SK-N-SH (cell line): ENCODE results near the gene VANGL2. TPM values are rescaled to one million over a fixed set of nuclear protein-coding genes. Genes with fewer than 3 reads are reported as not detected.

ENCODE experiments used
- CTCF ChIA-PET: fragments of 300-600, 350-600 bp; formaldehyde crosslinking; extraction: SDS; loops from one replicate; lab custom pipeline; 2021; lab: Yijun Ruan, JAX
- POLR2A ChIA-PET: fragments of 350-600 bp; sonication (Branson Sonifier 250); formaldehyde crosslinking; extraction: SDS; loops from one replicate; lab custom pipeline; 2020; ENCODE audit warnings: antibody characterized with exemption, inconsistent platforms; lab: Yijun Ruan, JAX
- DNase-seq: peaks from one replicate; pipeline ENCODE4 v3.0.0; 2012
- H2AFZ ChIP-seq: fragments of 200-600 bp; sonication (generic); 2 replicates; pipeline ENCODE4 v1.8.1; 2016; ENCODE audit warnings: antibody characterized with exemption, mild to moderate bottlenecking, low read depth
- H3F3A ChIP-seq: fragments of 200-600 bp; sonication (generic); replicated peaks from 2 replicates; pipeline ENCODE3; 2016; ENCODE audit warnings: antibody characterized with exemption, mild to moderate bottlenecking; ENCODE audit not compliant: insufficient read depth
- H3K27ac ChIP-seq, 2 experiments: fragments of 200-500 bp in 1 of 2; fragments of 200-600 bp in 1 of 2; sonication (Bioruptor generic) in 1 of 2; sonication (generic), shearing (Covaris generic) in 1 of 2; 2 replicates each; pipeline versions ENCODE4 v1.5.1 to v1.6.1; 2014 to 2016; ENCODE audit warnings: low read depth in 2 of 2, inconsistent platforms in 1 of 2, low read length in 1 of 2, mild to moderate bottlenecking in 1 of 2, mixed read lengths in 1 of 2
- H3K27me3 ChIP-seq: fragments of 200-600 bp; sonication (generic), shearing (Covaris generic); 2 replicates; pipeline ENCODE4 v1.6.1; 2016; ENCODE audit warnings: mixed run types; ENCODE audit not compliant: insufficient read depth
- H3K36me3 ChIP-seq, 2 experiments: fragments of 200-500 bp in 1 of 2; fragments of 200-600 bp in 1 of 2; sonication (Bioruptor generic) in 1 of 2; sonication (generic) in 1 of 2; replicated peaks in 1 of 2; 2 replicates each; pipeline versions ENCODE3 to v1.5.1; 2014 to 2016; ENCODE audit warnings: low read length in 1 of 2, mild to moderate bottlenecking in 1 of 2; ENCODE audit not compliant: insufficient read depth in 2 of 2, control insufficient read depth in 1 of 2
- H3K4me1 ChIP-seq, 2 experiments: fragments of 200-500 bp in 1 of 2; fragments of 200-600 bp in 1 of 2; sonication (Bioruptor generic) in 1 of 2; sonication (generic), shearing (Covaris generic) in 1 of 2; 2 replicates each; pipeline versions ENCODE4 v1.5.1 to v1.6.1; 2014 to 2016; ENCODE audit warnings: low read depth in 1 of 2, low read length in 1 of 2, mixed run types in 1 of 2; ENCODE audit not compliant: insufficient read depth in 2 of 2, control insufficient read depth in 1 of 2
- H3K4me2 ChIP-seq: fragments of 200-600 bp; sonication (generic), shearing (Covaris generic); 2 replicates; pipeline ENCODE4 v1.6.1; 2017; ENCODE audit warnings: mixed run types
- H3K4me3 ChIP-seq, 2 experiments: fragments of 200-500 bp in 1 of 2; fragments of 200-600 bp in 1 of 2; sonication (Bioruptor generic) in 1 of 2; sonication (generic), shearing (Covaris generic) in 1 of 2; 2 replicates each; pipeline versions ENCODE4 v1.5.1 to v1.8.1; 2014 to 2016; ENCODE audit warnings: low read depth in 2 of 2, inconsistent platforms in 1 of 2, low read length in 1 of 2, mild to moderate bottlenecking in 1 of 2, mixed read lengths in 1 of 2, moderate library complexity in 1 of 2
- H3K79me2 ChIP-seq: fragments of 200-600 bp; sonication (generic); 2 replicates; pipeline ENCODE4 v1.8.1; 2017; ENCODE audit warnings: mild to moderate bottlenecking; ENCODE audit not compliant: insufficient read depth
- H3K9ac ChIP-seq: fragments of 200-600 bp; sonication (generic); 2 replicates; pipeline ENCODE4 v1.6.1; 2017; ENCODE audit warnings: mixed run types
- H3K9me2 ChIP-seq: fragments of 200-600 bp; sonication (generic); 2 replicates; pipeline ENCODE4 v1.6.1; 2017; ENCODE audit warnings: mixed run types
- H3K9me3 ChIP-seq: fragments of 200-600 bp; sonication (generic); 2 replicates; pipeline ENCODE4 v1.6.1; 2017; ENCODE audit warnings: mixed run types, mild to moderate bottlenecking, moderate library complexity
- H4K20me1 ChIP-seq: fragments of 200-600 bp; sonication (generic); 2 replicates; pipeline ENCODE4 v1.6.1; 2017; ENCODE audit warnings: mild to moderate bottlenecking, mixed run types; ENCODE audit not compliant: insufficient read depth
- ELF1 ChIP-seq: IDR thresholded peaks from 2 replicates; pipeline ENCODE4 v1.4.0; 2012
- EP300 ChIP-seq, 2 experiments: IDR thresholded peaks; 2 replicates each; pipeline versions ENCODE4 v1.4.0 to v1.6.1; 2012; ENCODE audit warnings: borderline replicate concordance in 1 of 2, low read depth in 1 of 2, low read length in 1 of 2
- EZH2phosphoT487 ChIP-seq: fragments of 200-600 bp; sonication (generic); IDR thresholded peaks from 2 replicates; pipeline ENCODE4 v1.6.1; 2017; ENCODE audit warnings: low read depth, mixed run types, mild to moderate bottlenecking, antibody characterized with exemption, moderate library complexity, borderline replicate concordance
- FOSL2 ChIP-seq: IDR thresholded peaks from 2 replicates; pipeline ENCODE4 v1.4.0; 2012; ENCODE audit warnings: low read depth, mild to moderate bottlenecking, moderate library complexity, borderline replicate concordance
- FOXM1 ChIP-seq: IDR thresholded peaks from 2 replicates; pipeline ENCODE4 v1.4.0; 2012; ENCODE audit warnings: low read depth, mild to moderate bottlenecking
- JUND ChIP-seq: IDR thresholded peaks from 2 replicates; pipeline ENCODE4 v1.4.0; 2012
- MEF2A ChIP-seq: IDR thresholded peaks from 2 replicates; pipeline ENCODE4 v1.4.0; 2012; ENCODE audit warnings: low read depth, borderline replicate concordance
- MXI1 ChIP-seq: IDR thresholded peaks from 2 replicates; pipeline ENCODE4 v1.6.1; 2012; ENCODE audit warnings: mild to moderate bottlenecking, low read depth, low read length, improper control_type of control experiment
- NRF1 ChIP-seq: IDR thresholded peaks from 2 replicates; pipeline ENCODE4 v1.6.1; 2012; ENCODE audit warnings: low read depth, mild to moderate bottlenecking, low read length
- POLR2AphosphoS5 ChIP-seq: IDR thresholded peaks from 2 replicates; pipeline ENCODE4 v1.6.1; 2012; ENCODE audit warnings: low read depth, low read length
- RAD21 ChIP-seq: IDR thresholded peaks from 2 replicates; pipeline ENCODE4 v1.6.1; 2012; ENCODE audit warnings: mild to moderate bottlenecking, low read length
- RCOR1 ChIP-seq: fragments of 150-350 bp; IDR thresholded peaks from 2 replicates; pipeline ENCODE4 v1.6.1; 2017; ENCODE audit warnings: antibody characterized with exemption, low read length
- SMC3 ChIP-seq: IDR thresholded peaks from 2 replicates; pipeline ENCODE4 v1.6.1; 2012; ENCODE audit warnings: low read depth, low read length, improper control_type of control experiment
- TAF1 ChIP-seq: IDR thresholded peaks from 2 replicates; pipeline ENCODE4 v1.6.1; 2012; ENCODE audit warnings: low read depth, mild to moderate bottlenecking, low read length, moderate library complexity, borderline replicate concordance
- TEAD4 ChIP-seq: IDR thresholded peaks from 2 replicates; pipeline ENCODE4 v1.4.0; 2012; ENCODE audit warnings: mild to moderate bottlenecking, borderline replicate concordance; ENCODE audit not compliant: insufficient read depth
- YY1 ChIP-seq: IDR thresholded peaks from 2 replicates; pipeline ENCODE4 v1.4.0; 2012; ENCODE audit warnings: low read depth, mild to moderate bottlenecking
- WGBS: methylation state at CpG from one replicate; pipeline ENCODE4 v1.1.6; 2017; ENCODE audit warnings: low lambda C conversion rate; 5-methylcytosine and 5-hydroxymethylcytosine counted together
- polyA plus RNA-seq, 3 experiments: library from polyadenylated mRNA; depleted of rRNA; stranded (reverse); fragments of >200 nt; gene quantifications; 2 replicates each; pipeline ENCODE4 v1.2.3, GENCODE V29; 2012
- small RNA-seq, 7 experiments: library from RNA; depleted of rRNA; stranded (forward); fragments of <200 nt; gene quantifications; one replicate each; pipeline ENCODE3, GENCODE V24; 2012
- TF ChIP-seq, protein P1 (sequence below): IDR thresholded peaks from 2 replicates; pipeline ENCODE4 v1.6.1; 2012; ENCODE audit warnings: mild to moderate bottlenecking, low read depth, low read length, moderate library complexity
- TF ChIP-seq, protein P2 (sequence below): fragments of 200-600 bp; sonication (generic); IDR thresholded peaks from 2 replicates; pipeline ENCODE4 v1.6.1; 2017; ENCODE audit warnings: antibody characterized with exemption, mild to moderate bottlenecking, moderate library complexity

Gene VANGL2
- polyA plus RNA-seq, 1 of the 3 experiments (the other 2 are of a cell fraction): 13.4 TPM

DNA sequence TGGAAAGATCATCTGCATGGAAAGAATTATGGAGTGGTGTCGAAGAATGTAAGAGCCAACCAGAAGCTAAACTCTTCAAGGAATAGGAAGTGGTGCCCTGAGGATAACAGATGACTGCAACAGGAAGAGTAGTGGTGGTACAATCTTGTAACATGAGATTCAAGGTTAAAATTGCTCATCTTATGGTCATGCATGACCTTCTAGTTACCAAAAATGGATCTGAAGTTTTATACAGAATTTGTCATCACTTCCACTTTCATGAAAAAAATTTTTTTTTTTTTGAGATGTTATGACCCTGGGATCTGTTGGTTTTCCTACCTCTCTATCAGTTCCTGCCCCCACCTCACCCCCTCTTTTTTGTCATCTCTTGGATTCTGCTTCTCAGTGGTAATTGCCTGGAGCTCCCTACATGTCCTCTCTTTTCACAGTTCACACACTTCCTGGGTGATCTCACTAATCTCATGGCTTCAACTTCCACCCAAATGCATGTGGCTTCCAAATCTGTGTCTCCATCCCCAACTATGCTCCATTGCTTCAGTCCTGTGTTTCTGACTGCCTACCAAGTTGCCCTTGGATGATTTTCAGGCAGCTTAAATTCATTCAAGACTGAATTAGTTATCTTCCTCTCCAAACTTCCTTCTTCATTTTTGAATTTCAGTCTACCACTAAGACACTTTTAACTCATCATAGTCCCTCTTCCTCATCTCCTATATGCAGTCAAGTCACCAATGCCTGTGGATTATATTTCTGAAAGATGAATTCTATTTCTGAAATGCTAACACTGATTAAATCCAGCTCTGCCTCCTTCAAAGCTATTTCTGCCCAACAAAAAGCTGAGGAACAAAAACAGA lies 74.3 kb downstream of the VANGL2 start:
- no peak overlapping the region for H3K27ac ChIP-seq
- TF ChIP-seq, protein P1, sequence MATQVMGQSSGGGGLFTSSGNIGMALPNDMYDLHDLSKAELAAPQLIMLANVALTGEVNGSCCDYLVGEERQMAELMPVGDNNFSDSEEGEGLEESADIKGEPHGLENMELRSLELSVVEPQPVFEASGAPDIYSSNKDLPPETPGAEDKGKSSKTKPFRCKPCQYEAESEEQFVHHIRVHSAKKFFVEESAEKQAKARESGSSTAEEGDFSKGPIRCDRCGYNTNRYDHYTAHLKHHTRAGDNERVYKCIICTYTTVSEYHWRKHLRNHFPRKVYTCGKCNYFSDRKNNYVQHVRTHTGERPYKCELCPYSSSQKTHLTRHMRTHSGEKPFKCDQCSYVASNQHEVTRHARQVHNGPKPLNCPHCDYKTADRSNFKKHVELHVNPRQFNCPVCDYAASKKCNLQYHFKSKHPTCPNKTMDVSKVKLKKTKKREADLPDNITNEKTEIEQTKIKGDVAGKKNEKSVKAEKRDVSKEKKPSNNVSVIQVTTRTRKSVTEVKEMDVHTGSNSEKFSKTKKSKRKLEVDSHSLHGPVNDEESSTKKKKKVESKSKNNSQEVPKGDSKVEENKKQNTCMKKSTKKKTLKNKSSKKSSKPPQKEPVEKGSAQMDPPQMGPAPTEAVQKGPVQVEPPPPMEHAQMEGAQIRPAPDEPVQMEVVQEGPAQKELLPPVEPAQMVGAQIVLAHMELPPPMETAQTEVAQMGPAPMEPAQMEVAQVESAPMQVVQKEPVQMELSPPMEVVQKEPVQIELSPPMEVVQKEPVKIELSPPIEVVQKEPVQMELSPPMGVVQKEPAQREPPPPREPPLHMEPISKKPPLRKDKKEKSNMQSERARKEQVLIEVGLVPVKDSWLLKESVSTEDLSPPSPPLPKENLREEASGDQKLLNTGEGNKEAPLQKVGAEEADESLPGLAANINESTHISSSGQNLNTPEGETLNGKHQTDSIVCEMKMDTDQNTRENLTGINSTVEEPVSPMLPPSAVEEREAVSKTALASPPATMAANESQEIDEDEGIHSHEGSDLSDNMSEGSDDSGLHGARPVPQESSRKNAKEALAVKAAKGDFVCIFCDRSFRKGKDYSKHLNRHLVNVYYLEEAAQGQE: no peak
- TF ChIP-seq POLR2AphosphoS5: no peak
- TF ChIP-seq FOSL2: no peak
- TF ChIP-seq NRF1: no peak
- TF ChIP-seq RAD21: no peak
- no peak for TF ChIP-seq EZH2phosphoT487
- TF ChIP-seq TAF1: no peak
- TF ChIP-seq MEF2A: no peak
- TF ChIP-seq RCOR1: no peak
- no peak for TF ChIP-seq JUND
- TF ChIP-seq, protein P2, sequence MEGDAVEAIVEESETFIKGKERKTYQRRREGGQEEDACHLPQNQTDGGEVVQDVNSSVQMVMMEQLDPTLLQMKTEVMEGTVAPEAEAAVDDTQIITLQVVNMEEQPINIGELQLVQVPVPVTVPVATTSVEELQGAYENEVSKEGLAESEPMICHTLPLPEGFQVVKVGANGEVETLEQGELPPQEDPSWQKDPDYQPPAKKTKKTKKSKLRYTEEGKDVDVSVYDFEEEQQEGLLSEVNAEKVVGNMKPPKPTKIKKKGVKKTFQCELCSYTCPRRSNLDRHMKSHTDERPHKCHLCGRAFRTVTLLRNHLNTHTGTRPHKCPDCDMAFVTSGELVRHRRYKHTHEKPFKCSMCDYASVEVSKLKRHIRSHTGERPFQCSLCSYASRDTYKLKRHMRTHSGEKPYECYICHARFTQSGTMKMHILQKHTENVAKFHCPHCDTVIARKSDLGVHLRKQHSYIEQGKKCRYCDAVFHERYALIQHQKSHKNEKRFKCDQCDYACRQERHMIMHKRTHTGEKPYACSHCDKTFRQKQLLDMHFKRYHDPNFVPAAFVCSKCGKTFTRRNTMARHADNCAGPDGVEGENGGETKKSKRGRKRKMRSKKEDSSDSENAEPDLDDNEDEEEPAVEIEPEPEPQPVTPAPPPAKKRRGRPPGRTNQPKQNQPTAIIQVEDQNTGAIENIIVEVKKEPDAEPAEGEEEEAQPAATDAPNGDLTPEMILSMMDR: no peak
- TF ChIP-seq SMC3: no peak
- TF ChIP-seq MXI1: no peak
- no peak for TF ChIP-seq EP300 (IDR thresholded peaks at IDR 0.05; ENCODE audit: borderline replicate concordance in 1 of 2, low read depth in 1 of 2, low read length in 1 of 2)
- TF ChIP-seq TEAD4: no peak
- no peak for TF ChIP-seq ELF1
- TF ChIP-seq YY1: no peak
- TF ChIP-seq FOXM1: no peak
- TF ChIP-seq, all 33 proteins: peak for 0
- Histone ChIP-seq H3K27me3 (peaks cover 11% of the 10 kb centered on the region), H3K4me2 (no peak overlapping the region), H3K9ac (no peak overlapping the region), H3K79me2 (no peaks in the 10 kb centered on the region), H3K4me1 (no peaks in the 10 kb centered on the region), H3K36me3 (no peaks in the 10 kb centered on the region), H3F3A (no peaks in the 10 kb centered on the region), H3K9me3 (no peaks in the 10 kb centered on the region), H4K20me1 (no peaks in the 10 kb centered on the region), H3K9me2 (no peaks in the 10 kb centered on the region), H3K4me3 (no peak overlapping the region), H2AFZ (no peak overlapping the region)
- WGBS: 3% methylated on average over 1 of the region's 1 CpG
- POLR2A ChIA-PET: no interaction called here
- no peak for DNase-seq
- CTCF ChIA-PET: interaction anchor here (1.2 to 1.6 kb wide), 2 partner anchors 10 to 23 kb away, joined by 3 to 5 read pairs; no protein-coding TSS in a partner anchor

Small RNA genes within 50 kb of the gene (small RNA-seq; reads per million reads assigned to genes)
- 0 reads per million in 7 experiments for gene RNU4-42P

Other genes with a start within 250 kb of the VANGL2 start
- not detected in 2 replicates for gene ATP1A4, start 249.0 kb upstream of the VANGL2 start, polyA plus RNA-seq (2012; rRNA removed)
- 0.08 and 0.18 TPM in 2 replicates for gene CASQ1, start 210.0 kb upstream of the VANGL2 start, polyA plus RNA-seq (2012; rRNA removed)
- 322 and 382 TPM in 2 replicates for gene PEA15, start 195.2 kb upstream of the VANGL2 start, polyA plus RNA-seq (2012; rRNA removed)
- 108 and 150 TPM in 2 replicates for gene DCAF8, start 138.0 kb upstream of the VANGL2 start, polyA plus RNA-seq (2012; rRNA removed)
- 31.4 and 52.1 TPM in 2 replicates for gene PEX19, start 115.4 kb upstream of the VANGL2 start, polyA plus RNA-seq (2012; rRNA removed)
- gene COPA, start 57.3 kb upstream of the VANGL2 start, polyA plus RNA-seq (2012; rRNA removed): 91.4 and 122 TPM in 2 replicates
- 165 and 226 TPM in 2 replicates for gene NCSTN, start 57.2 kb upstream of the VANGL2 start, polyA plus RNA-seq (2012; rRNA removed)
- gene NHLH1, start 33.5 kb upstream of the VANGL2 start, polyA plus RNA-seq (2012; rRNA removed): 0.16 and 0.18 TPM in 2 replicates
- gene SLAMF6, start 122.7 kb downstream of the VANGL2 start, polyA plus RNA-seq (2012; rRNA removed): not detected in 2 replicates
- gene CD84, start 178.9 kb downstream of the VANGL2 start, polyA plus RNA-seq (2012; rRNA removed): not detected in 2 replicates
- gene SLAMF1, start 246.5 kb downstream of the VANGL2 start, polyA plus RNA-seq (2012; rRNA removed): not detected in 2 replicates